SU-DHL-6 (cell line): ENCODE measurements around the gene SERINC4.
"Not testable (repeated sequence)": the region's sequence is repeated elsewhere in the genome, so short reads cannot be mapped to it uniquely, and the experiment has no call there.

ENCODE experiments used
- CTCF ChIP-seq: fragments of 200-600 bp; sonication (generic); IDR thresholded peaks from one replicate; pipeline ENCODE4 v1.5.1; 2017; ENCODE audit warnings: antibody characterized with exemption, mild to moderate bottlenecking, low read length, moderate library complexity; ENCODE audit not compliant: insufficient read depth, poor library complexity, severe bottlenecking
- EZH2phosphoT487 ChIP-seq: fragments of 200-600 bp; sonication (generic), shearing (Covaris generic); conservative IDR thresholded peaks from 2 replicates; pipeline ENCODE4 v1.6.1; 2018; ENCODE audit warnings: mild to moderate bottlenecking, antibody characterized with exemption, low read length, moderate library complexity, mixed read lengths

- not testable (repeated sequence) for TF ChIP-seq CTCF, EZH2phosphoT487
Observed at GRCh38 chr15:43825305-43825704, 25.3 kb upstream of the SERINC4 start.
